Cardiac muscle cell (in vitro differentiated cells and primary cell): ENCODE measurements around the gene SEMA6C. TPM values are rescaled to one million over a fixed set of nuclear protein-coding genes. Genes with fewer than 3 reads are reported as not detected.
A peak's percentile ranks its signal among the peaks of the same experiment; 100 is the strongest.

Experiments
- DNase-seq, 2 donors: peaks; one replicate each; pipeline versions ENCODE4 v3.0.0 to v3.0.0-alpha.2; 2010 to 2017; ENCODE audit warnings: low read depth in 1 of 2, low spot score in 1 of 2
- H3K27ac ChIP-seq: fragments of 200-600 bp; sonication (generic); 2 replicates; pipeline ENCODE4 v1.5.1; 2016
- H3K27me3 ChIP-seq: fragments of 200-600 bp; sonication (generic); 2 replicates; pipeline ENCODE4 v1.6.0; 2016; ENCODE audit warnings: control low read depth
- H3K36me3 ChIP-seq: fragments of 200-600 bp; sonication (generic); 2 replicates; pipeline ENCODE4 v1.5.1; 2016; ENCODE audit warnings: control low read depth
- H3K4me1 ChIP-seq: fragments of 200-600 bp; sonication (generic); 2 replicates; pipeline ENCODE4 v1.8.1; 2017; ENCODE audit warnings: low read depth, mild to moderate bottlenecking, mixed run types
- H3K4me3 ChIP-seq: fragments of 200-600 bp; sonication (generic); 2 replicates; pipeline ENCODE4 v1.5.1; 2016; ENCODE audit warnings: mild to moderate bottlenecking
- H3K9me3 ChIP-seq: fragments of 200-600 bp; sonication (generic); 2 replicates; pipeline ENCODE4 v1.5.1; 2017; ENCODE audit warnings: low read depth, mild to moderate bottlenecking, control low read depth
- CTCF ChIP-seq: IDR thresholded peaks from 2 replicates; pipeline ENCODE4 v1.5.1; 2012; ENCODE audit warnings: low read depth, mild to moderate bottlenecking, low read length
- polyA plus RNA-seq: library from polyadenylated mRNA; unstranded; fragments of >200 nt; fragmentation: Nextera tagmentation; extraction: Ambion mirVana; gene quantifications from 2 replicates; pipeline ENCODE4 v1.2.1, GENCODE V29; 2016
- total RNA-seq: library from RNA; depleted of rRNA; stranded (reverse); fragments of >200 nt; gene quantifications from 2 replicates; pipeline ENCODE4 v1.2.3, GENCODE V29; 2016

SEMA6C gene
- total and polyA plus RNA-seq, 2 experiments from 2014 or later = 23.3 to 28.1 TPM

DNA sequence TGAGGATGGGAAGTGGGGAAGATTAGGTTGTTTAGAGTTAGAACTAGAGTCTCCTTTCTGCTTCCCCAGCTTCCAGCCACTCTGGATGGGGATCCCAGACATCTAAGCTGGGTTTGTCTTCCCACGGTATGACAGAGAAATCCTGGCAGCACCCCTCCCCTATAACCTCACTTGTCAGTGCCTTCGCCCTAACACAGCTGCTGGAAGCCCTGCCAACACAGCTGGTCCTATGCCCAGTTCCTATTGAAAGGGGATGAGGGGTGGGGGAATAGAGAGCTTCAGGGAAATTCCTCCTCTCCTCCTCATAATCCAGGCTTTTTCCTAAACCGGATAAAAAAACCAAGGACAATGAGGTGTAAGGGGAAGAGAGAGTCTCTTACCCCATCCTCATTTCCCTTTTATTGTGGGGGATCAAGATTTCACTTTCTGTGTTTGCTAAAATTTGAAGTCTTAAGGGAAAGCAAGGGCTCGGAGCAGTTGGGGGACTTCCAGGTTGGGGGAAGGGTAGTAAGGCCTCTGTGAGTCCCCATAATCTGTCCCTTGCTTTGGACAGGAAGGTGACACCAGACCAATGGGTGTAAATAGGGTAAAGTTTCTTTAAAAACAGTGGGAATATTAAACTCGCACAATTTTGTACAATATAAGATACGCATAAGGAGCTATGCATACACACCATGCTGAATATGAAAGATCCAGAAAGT is 28.8 kb upstream of the SEMA6C start:
- H3K27ac ChIP-seq = no peak overlapping the region
- peaks cover 26% of the 10 kb centered on the region for H3K36me3 ChIP-seq
- no peak for TF ChIP-seq CTCF
- no peak overlapping the region for H3K4me3 ChIP-seq
- DNase-seq = peak in 1 of 2 donors; percentile 23
- H3K27me3 ChIP-seq = no peaks in the 10 kb centered on the region
- H3K9me3 ChIP-seq = no peaks in the 10 kb centered on the region
- H3K4me1 ChIP-seq = no peaks in the 10 kb centered on the region

DNA sequence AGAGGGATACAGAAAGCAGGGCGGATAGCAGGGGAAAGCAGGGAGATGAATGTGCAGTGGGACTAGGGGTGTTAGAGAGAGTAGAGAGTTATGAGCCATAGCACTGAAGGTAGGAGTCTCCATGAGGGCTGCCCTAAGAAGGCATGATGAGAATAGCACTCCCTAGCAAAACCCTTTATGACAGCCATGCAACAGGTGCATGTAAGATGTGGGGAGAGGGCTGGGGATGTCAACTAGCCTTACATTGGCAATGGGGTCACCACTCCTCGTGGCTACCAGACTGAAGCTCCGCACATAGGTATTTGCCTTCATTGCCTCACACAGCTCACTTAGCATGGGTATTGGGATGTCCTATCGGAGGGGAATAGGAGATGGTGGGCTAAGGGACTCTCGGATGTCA is 24.8 kb upstream of the SEMA6C start:
- Histone ChIP-seq H3K4me1 (peaks cover 6% of the 10 kb centered on the region), H3K27me3 (no peaks in the 10 kb centered on the region), H3K36me3 (peaks cover 14% of the 10 kb centered on the region), H3K9me3 (no peaks in the 10 kb centered on the region), H3K27ac (no peak overlapping the region), H3K4me3 (no peak overlapping the region)
- no peak for TF ChIP-seq CTCF
- no peak for DNase-seq

DNA sequence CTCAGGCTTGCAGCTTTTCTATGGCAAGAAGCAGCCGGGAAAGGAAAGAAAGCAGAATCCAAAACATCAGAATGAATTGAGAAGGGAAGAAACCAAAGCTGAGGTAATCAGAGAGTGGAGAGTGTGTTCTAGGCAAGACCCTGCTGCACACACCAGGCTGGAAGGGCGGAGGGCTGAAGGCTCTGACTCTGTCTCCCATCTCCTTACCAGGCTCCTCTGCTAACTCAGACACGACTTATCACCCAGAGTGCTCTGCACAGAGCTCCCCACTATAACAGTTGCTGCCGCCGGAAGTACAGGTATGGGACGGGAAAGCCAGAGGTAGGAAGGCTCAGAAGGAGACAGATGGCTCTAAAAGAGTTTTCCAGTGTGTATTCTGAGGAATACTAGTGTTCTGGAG is 20.7 kb upstream of the SEMA6C start:
- no peak for DNase-seq
- peaks cover 12% of the 10 kb centered on the region for H3K36me3 ChIP-seq
- peaks cover 14% of the 10 kb centered on the region for H3K4me1 ChIP-seq
- H3K27me3 ChIP-seq = no peaks in the 10 kb centered on the region
- H3K4me3 ChIP-seq = peak overlapping the region; percentile 75
- TF ChIP-seq CTCF = no peak
- no peaks in the 10 kb centered on the region for H3K9me3 ChIP-seq
- H3K27ac ChIP-seq = peak overlapping the region; percentile 68

GRCh38 chr1:151166505-151166956 is 20.1 kb upstream of the SEMA6C start:
- TF ChIP-seq CTCF = no peak
- H3K36me3 ChIP-seq = peaks cover 16% of the 10 kb centered on the region
- peak; percentile 49 to 70 for DNase-seq
- H3K9me3 ChIP-seq = no peaks in the 10 kb centered on the region
- H3K27me3 ChIP-seq = no peaks in the 10 kb centered on the region
- peak overlapping the region; percentile 75 for H3K4me3 ChIP-seq
- H3K4me1 ChIP-seq = peaks cover 14% of the 10 kb centered on the region
- peak overlapping the region; percentile 68 for H3K27ac ChIP-seq

DNA sequence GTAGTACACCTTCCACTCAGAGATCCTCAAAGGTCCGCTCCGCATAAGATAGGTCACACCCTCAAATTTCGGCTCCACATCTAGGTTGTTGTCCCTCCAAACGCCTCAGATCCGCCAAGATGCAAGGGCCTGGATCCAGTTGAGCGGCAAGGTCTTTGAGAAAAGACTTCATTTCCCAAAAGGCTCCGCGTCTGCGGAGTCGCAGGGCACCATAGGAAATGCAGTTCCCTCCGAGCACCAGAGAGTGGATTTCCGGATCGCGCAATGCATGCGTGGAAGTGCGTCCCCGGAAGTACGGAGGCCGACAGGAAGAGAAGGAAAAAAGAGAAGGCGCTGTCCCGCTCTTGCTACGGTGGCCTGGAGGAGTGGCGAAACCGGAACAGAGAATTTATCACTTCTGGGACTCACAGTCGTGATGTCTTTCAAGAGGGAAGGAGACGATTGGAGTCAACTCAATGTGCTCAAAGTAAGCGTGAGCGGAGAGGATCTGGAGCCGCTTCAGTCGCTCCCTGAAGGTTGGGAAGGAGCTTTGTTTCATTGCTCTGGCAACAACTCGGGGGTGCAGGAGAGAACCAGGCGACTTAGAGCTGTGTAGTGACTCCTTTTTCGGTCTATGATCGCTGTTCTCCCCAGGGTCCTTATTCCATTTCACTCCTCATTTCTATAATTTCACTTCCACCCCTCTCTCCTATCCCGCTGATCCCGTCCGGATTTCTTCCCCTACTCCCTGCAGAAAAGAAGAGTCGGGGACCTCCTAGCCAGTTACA is 19.5 kb upstream of the SEMA6C start, which contains the start of the genes LYSMD1 and SCNM1:
TSS of gene LYSMD1 (minus strand) at position 165 of the 767 bp plus-strand sequence. CDS start 644 bp downstream, outside the sequence.
TSS of gene SCNM1 (plus strand) at position 407 of the 767 bp plus-strand sequence. CDS start at position 416, 9 bp downstream.
- peaks cover 19% of the 10 kb centered on the region for H3K36me3 ChIP-seq
- H3K27ac ChIP-seq = peak within 1 kb of the TSS; percentile 89
- TF ChIP-seq CTCF = no peak
- H3K4me3 ChIP-seq = peak within 1 kb of the TSS; percentile 75
- peak; percentile 97 to 99 for DNase-seq
- H3K4me1 ChIP-seq = peaks cover 14% of the 10 kb centered on the region
- H3K27me3 ChIP-seq = no peaks in the 10 kb centered on the region
- no peaks in the 10 kb centered on the region for H3K9me3 ChIP-seq
